ENCODE results near the gene MTA3.

MTA3 gene

GRCh38 chr2:42804338-42804737, 235.9 kb downstream of the MTA3 start:
- TF ChIP-seq CTCF (IDR thresholded peaks at IDR 0.05): no peak

- no peak for TF ChIP-seq CTCF (IDR thresholded peaks at IDR 0.05)
Observed at GRCh38 chr2:42804891-42805290, 236.5 kb downstream of the MTA3 start.
